ENCODE measurements around the gene SLC12A9.

- TF ChIP-seq EP300 (IDR thresholded peaks at IDR 0.05; ENCODE audit: borderline replicate concordance), result no peak
- TF ChIP-seq REST (IDR thresholded peaks at IDR 0.05; ENCODE audit: low read depth), result no peak
- TF ChIP-seq YY1 (IDR thresholded peaks at IDR 0.05; ENCODE audit: low read depth), result no peak
- no peak for TF ChIP-seq TEAD4 (IDR thresholded peaks at IDR 0.05)
- no peak for TF ChIP-seq CREB1 (IDR thresholded peaks at IDR 0.05; ENCODE audit: low read depth)
- no peak for TF ChIP-seq CEBPB (IDR thresholded peaks at IDR 0.05)
- no peak for TF ChIP-seq MAX (IDR thresholded peaks at IDR 0.05)
- no peak for TF ChIP-seq RAD21 (IDR thresholded peaks at IDR 0.05; ENCODE audit: low read depth)
- TF ChIP-seq TAF1 (IDR thresholded peaks at IDR 0.05; ENCODE audit: low read depth), result no peak
- TF ChIP-seq USF1 (IDR thresholded peaks at IDR 0.05), result no peak
Observed at GRCh38 chr7:100893910-100894721, 41.6 kb downstream of the SLC12A9 start.
